GM18505 (cell line): ENCODE results near the gene CALML5.

Experiments used
- ATAC-seq: cut with Tn5 transposase; IDR thresholded peaks from one replicate; pipeline ENCODE4 v1.9.1; 2021; ENCODE audit not compliant: unreplicated experiment
- POLR2A ChIP-seq: IDR thresholded peaks from 4 replicates; pipeline ENCODE4 v1.6.1; 2011; ENCODE audit warnings: borderline replicate concordance; ENCODE audit not compliant: insufficient read depth, insufficient read length; ENCODE audit errors: extremely low read depth

Gene CALML5

GRCh38 chr10:5499493-5500140, at the start of gene CALML5:
Gene CALML5 (minus strand): TSS chr10:5499570. CDS start chr10:5499438, 132 bp downstream.
- TF ChIP-seq POLR2A: no peak
- no peak for ATAC-seq

- ATAC-seq: no peak
- no peak for TF ChIP-seq POLR2A
These were observed 48.7 kb upstream of the CALML5 start for GRCh38 chr10:5547931-5548660.

GRCh38 chr10:5547681-5547930, 48.2 kb upstream of the CALML5 start:
- TF ChIP-seq POLR2A: no peak

GRCh38 chr10:5546891-5547680, 47.7 kb upstream of the CALML5 start:
- no peak for TF ChIP-seq POLR2A
- ATAC-seq: no peak

More at GRCh38 chr10:5547681-5547930, 48.2 kb upstream of the CALML5 start:
- ATAC-seq: no peak

GRCh38 chr10:5545778-5546710, 46.7 kb upstream of the CALML5 start:
- TF ChIP-seq POLR2A: no peak

GRCh38 chr10:5545426-5545777, 46.0 kb upstream of the CALML5 start:
- no peak for ATAC-seq
- no peak for TF ChIP-seq POLR2A

More at GRCh38 chr10:5545778-5546710, 46.7 kb upstream of the CALML5 start:
- ATAC-seq: no peak

- ATAC-seq: no peak
- no peak for TF ChIP-seq POLR2A
These were observed 45.6 kb upstream of the CALML5 start for GRCh38 chr10:5545011-5545410.

GRCh38 chr10:5544216-5544805, 44.9 kb upstream of the CALML5 start:
- ATAC-seq: no peak
- no peak for TF ChIP-seq POLR2A

GRCh38 chr10:5543623-5544022, 44.3 kb upstream of the CALML5 start:
- ATAC-seq: no peak
- no peak for TF ChIP-seq POLR2A

- TF ChIP-seq POLR2A: no peak
These were observed 42.7 kb upstream of the CALML5 start for GRCh38 chr10:5542100-5542499.

GRCh38 chr10:5540891-5541290, 41.5 kb upstream of the CALML5 start:
- no peak for ATAC-seq

More at GRCh38 chr10:5542100-5542499, 42.7 kb upstream of the CALML5 start:
- no peak for ATAC-seq

GRCh38 chr10:5540080-5540479, 40.7 kb upstream of the CALML5 start:
- ATAC-seq: no peak
- no peak for TF ChIP-seq POLR2A

More at GRCh38 chr10:5540891-5541290, 41.5 kb upstream of the CALML5 start:
- TF ChIP-seq POLR2A: no peak
